NK-92 treated with Interleukin-12 subunit alpha and Interleukin-12 subunit beta, amount 100 ng/mL, for 24 hours (cell line): ENCODE results near the gene HDAC1.
A peak's percentile ranks its signal among the peaks of the same experiment; 100 is the strongest.
"Not testable (repeated sequence)": the region's sequence is repeated elsewhere in the genome, so short reads cannot be mapped to it uniquely, and the experiment has no call there.

ENCODE experiments used
- DNase-seq: peaks from one replicate; lab custom pipeline; 2025; lab: John Stamatoyannopoulos, UW

HDAC1 gene

DNA sequence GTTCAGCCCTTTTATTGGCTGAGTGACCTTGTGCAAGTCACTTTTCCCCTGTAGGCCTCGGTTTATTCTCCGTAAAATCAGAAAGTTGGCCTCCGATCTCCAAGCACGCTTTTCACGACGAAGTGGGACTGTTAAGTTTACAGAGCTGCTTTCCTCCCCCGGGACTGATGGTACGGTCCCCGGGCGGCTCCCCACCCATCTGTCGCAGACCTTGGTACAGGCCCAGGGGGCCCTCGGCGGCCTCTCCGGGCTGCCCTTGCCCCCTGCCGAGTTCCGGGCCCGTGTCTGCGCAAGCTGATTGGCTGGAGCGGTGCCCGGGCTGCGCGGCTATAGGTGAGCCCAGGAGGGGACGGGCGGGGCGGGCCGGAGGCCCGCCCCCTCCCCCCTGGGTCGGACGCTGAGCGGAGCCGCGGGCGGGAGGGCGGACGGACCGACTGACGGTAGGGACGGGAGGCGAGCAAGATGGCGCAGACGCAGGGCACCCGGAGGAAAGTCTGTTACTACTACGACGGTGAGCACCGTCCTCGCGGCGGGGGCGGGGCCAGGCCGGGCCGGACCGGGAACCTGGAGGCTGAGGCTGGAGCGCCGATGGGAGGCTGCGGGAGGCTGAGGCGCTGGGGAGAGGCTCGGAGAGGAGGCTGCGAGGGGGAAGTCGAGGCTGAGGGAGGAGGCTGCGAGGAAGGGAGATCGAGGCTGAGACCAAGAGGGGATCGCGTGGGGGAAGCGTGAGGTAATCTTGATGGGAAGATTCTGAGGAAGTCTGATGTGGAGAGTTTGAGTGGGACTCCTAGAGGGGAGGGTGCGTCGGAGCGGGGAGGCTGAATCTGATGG, at the start of gene HDAC1:
Gene HDAC1, plus strand, starts transcription at position 376 of the 831 bp plus-strand sequence. Its CDS starts 87 bp downstream, at position 463.
- peak; percentile 96 for DNase-seq

DNA sequence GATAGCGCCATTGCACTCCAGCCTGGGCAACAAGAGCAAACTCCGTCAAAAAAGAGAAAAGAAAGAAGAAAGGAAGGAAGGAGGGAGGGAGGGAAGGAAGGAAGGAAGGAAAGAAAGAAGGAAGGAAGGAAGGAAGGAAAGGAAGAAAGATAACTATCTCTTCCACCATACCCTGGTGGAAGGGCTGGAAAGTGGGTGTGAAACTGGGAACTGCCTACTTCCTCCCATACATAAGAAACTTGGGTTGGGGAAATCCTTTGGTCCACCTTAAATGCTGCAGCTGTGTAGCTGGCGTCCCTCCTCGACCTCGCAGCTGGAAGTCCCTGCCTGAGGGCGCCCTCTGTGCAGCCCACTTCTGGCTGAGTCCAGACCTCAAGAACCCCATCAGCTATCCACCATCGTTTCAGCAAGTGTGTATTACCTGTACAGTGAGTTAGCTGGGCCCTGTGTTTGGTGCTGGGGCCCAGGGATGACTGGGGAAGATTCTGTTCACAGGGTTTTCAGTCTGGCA, 49.5 kb upstream of the HDAC1 start:
- DNase-seq = no peak

DNA sequence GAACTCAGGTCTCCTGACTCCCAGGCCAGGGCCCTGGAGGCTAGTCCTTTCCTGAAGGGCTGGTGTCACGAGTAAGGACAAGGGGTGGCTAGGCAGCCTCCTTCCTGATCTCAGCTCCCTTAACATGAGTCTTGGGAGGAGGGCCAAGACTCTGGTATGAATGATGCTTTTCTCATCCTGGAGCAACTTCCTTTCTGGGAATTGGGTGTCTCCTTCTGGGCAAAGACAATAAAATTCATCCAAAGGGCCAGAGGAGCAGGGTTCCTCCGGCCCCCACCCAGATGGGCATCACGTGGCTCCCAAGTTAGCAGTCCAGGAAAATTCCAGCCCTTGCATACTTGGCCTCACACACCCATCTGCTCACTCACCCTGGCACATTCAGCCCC, 45.0 kb upstream of the HDAC1 start, which contains the start of gene FAM167B:
Gene FAM167B, plus strand, starts transcription at position 335 of the 386 bp plus-strand sequence. CDS start 200 bp downstream, outside the sequence.
- no peak for DNase-seq

DNA sequence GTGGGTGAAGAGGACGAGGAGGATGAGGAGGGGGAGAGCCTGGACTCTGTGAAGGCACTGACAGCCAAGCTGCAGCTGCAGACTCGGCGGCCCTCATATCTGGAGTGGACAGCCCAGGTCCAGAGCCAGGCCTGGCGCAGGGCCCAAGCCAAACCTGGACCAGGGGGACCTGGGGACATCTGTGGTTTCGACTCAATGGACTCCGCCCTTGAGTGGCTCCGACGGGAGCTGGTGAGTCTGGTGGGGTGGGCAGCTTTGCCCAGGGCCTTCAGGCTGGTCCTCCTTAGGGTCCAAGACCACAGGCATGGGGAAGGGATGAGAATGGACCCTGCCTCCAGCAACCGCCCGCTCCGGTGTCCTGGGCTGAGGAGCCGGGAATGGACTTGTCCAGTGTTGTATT, 44.4 kb upstream of the HDAC1 start:
- DNase-seq = no peak

DNA sequence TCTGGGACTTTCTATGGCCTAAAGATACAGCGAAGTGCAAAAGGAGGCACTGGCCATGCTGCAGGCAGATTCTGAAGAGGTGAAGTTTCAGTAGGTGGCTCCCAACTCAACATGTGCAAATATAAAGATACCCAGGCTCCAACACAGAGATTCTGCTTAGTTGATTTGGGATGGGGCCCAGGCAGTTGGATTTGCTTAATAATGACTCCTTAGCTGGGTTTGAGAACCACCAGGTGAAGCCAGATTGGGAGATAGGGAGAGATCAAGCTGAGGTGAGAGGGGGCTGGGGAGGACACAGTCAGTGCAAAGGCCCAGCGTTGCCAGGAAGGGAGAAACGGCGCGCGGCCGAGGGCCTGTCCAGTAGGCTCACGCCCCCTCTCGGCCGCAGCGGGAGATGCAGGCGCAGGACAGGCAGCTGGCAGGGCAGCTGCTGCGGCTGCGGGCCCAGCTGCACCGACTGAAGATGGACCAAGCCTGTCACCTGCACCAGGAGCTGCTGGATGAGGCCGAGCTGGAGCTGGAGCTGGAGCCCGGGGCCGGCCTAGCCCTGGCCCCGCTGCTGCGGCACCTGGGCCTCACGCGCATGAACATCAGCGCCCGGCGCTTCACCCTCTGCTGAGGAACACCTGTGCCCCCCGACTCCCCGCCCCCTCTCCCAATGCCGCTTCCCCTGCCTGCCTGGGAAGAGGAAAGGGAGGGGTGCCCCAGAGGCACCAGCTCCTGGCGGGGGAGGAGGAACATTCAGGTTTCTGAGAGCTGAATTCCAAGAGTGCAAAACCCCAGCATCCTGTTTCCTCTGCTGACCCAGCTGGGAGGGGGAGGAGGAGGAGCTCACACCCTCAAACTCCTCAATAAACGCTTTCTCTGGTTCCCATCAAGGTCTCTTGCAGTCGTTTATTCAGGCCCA, 43.6 kb upstream of the HDAC1 start:
- DNase-seq = no peak

DNA sequence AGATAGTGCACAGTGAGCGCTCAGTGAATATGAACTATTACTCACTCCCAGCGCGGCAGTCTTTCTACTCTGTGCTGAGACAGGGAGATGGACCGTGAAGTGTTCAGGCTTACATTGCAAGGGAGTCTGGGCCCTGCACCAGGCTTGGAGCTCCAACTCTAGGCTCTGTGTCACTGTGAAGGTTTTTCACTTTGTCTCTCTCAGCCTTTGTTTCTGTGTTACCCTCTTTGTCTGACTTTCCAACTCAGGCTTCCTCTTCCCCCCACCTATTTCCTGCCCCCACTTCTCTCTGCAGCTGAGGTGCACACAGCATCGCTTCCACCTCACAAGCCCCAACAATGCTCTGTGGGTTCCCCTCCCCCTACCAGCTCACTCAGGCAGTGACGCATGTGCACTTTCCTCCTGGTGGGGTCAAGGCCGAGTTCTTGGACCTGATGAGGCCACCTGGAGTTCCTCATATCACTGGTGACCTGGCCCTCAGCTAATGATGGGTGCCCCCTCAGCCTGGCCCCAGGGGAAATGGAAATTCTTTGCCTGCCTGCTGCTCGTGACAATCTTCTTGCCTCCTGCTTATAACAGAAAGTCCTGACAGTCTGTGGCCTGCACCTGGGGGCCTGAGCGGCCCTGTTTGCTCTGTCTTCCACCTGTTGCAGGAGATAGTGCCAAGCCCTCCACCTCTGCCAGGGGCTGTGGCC, 41.9 kb upstream of the HDAC1 start:
- peak; percentile 84 for DNase-seq

DNA sequence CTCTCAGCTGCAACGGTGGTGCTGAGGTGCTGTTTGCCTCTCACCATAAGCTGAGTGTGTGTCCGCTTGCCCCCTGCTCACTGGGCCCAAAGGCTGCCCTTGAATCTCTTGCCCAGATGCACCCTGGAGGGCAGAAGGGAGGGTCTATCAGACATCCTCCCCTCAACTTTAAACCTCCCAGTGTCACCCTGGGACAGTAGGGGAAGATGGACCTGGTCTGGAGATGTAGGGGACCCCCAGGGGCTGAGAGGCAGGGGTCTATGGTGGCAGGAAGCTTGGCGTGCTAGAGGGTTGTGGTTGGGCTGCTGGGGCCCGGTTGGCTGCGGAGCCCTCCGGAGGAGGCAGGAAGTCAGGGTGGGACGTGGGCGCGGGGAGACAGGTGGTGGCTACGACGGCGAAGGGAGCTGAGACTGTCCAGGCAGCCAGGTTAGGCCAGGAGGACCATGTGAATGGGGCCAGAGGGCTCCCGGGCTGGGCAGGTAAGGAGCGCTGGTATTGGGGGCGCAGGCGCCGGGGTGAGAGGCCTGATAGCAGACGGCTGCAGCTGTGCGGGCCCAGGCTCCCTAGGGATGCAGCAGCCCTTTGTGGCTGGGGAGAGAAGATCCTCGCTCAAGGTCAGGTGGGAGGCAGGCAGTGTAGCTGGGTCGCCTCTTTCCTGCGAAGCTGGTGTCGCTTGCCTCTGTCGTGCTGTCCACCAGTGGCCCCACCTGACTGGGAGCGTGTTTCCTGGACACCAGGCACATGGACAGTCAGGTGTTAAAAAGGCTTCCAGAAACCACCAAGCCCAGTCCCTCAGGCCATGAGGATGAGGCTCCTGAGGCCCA, 40.8 kb upstream of the HDAC1 start, which contains the start of gene LCK:
Gene LCK, plus strand, starts transcription at position 373 of the 824 bp plus-strand sequence. CDS start 23,065 bp downstream, outside the sequence.
- peak; percentile 34 for DNase-seq

DNA sequence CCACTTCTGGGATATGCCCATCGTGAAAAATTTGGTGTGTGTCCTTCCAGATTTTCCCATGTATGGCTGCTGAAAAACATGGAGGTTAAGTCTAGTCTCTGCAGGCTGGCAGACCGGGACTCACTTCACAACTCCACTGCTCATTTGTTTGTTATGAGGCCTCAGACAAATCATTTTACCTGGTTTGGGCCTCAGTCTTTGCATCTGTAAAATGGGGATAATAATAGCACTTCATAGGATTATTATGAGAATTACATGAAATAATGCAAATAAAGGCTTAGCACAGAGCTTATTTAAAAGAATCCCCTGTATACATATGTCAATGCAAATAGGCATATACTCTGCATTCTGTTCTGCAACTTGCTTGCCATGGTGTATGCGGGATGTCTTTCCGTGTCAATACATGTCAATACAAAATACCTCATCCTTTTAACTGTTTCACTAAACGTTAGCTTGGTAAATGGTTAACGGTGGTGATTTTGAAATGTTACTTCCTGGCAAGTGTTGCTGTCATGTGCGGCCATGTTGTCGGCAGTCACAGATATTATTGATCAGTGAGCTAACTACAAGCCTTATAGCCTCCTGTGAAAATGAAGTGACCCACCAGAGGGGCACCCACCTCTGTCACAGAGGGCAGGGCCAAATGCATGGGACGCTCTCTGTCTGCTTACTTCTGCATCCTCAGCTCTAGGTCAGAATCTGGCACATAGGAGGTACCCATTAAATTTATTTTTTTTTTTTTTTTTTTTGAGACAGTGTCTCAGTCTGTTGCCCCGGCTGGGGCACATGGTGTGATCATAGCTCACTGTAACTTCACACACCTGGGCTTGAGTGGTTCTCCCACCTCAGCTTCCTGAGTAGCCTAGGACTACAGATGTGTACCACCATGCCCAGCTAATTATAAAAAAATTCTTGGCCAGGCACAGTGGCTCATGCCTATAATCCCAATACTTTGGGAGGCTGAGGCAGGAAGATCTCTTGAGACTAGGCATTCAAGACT, 36.5 kb upstream of the HDAC1 start:
- no peak for DNase-seq

DNA sequence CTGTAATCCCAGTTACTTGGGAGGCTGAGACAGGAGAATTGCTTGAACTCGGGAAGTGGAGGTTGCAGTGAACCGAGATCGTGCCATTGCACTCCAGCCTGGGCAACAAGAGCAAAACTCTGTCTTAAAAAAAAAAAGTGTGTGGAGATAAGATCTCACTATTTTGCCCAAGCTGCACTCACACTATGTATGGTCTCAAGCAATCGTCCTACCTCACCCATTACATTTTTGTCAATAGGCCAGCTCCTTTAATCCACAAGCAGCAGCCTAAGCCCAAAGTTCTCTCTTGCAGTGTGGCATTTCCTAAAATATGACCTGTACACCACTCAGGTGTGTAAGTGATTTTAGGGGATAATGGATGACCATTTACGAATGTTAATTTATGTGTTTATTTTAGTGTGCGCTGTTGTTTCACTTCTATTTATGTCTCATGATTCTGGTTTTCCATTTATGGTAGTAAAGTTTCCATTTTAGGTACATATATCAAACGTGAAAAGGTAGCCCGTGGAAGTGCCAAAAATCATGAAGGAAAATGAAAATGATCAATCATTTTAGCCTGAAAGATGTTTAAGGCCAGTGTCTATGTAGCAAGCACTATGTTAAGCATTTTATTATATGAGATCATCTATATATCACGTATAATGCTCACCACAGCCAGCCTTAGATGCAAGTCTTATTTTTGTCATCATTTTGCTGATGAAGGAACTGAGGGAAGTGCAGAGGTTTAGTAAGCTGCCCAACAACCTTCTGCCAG, 35.2 kb upstream of the HDAC1 start:
- no peak for DNase-seq

DNA sequence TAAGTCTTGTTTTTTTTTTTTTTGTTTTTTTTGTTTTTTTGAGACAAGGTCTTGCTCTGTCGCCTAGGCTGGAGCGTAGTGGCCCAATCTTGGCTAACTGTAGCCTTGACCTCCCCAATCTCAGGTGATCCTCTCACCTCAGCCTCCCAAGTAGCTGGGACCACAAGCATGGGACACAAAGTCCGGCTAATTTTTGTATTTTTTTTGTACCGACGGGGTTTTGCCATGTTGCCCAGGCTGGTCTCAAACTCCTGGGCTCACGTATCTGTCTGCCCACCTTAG, 34.7 kb upstream of the HDAC1 start:
- DNase-seq = no peak

DNA sequence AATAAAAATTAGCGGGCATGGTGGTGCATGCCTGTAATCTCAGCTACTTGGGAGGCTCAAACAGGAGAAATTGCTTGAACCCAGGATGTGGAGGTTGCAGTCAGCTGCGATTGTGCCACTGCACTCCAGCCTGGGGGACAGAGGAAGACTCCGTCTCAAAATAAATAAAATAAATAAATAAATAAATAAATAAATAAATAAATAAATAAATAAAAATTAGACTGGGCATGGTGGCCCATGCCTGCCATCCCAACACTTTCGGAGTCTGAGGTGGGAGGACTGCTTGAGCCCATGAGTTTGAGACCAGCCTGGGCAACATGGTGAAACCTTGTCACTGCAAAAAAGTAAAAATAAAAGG, 28.7 kb upstream of the HDAC1 start:
- not testable (repeated sequence) for DNase-seq

DNA sequence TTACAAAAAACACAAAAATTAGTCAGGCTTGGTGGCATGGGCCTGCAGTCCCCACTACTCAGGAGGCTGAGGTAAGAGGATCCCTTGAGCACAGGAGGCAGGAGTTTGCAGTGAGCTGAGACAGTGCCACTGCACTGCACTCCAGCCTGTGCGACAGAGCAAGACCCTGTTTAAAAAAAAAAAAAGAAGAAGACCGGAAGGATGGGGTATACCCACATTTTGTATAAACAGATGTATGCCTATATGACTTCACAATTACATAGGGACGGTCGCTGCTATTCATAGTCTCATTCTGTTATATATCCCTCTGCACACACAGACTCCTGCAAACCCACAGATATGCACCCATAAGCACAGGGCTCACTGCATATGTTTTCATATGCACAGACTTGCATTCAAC, 28.1 kb upstream of the HDAC1 start:
- DNase-seq = no peak

DNA sequence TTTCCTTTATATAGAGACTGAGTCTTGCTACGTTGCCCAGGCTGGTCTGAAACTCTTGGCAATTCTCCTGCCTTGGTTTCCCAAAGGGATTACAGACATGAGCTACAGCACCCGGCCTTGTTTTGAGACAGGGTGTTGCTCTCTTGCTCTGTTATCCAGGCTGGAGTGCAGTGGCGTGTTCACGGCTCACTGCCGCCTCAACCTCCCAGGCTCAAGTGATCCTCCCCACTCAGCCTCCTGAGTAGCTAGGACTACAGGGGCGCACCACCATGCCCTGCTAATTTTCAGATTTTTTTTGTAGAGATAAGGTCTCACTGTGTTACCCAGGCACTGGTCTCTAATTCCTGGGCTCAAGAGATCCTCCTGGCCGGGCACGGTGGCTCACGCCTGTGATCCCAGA, 26.0 kb upstream of the HDAC1 start:
- no peak for DNase-seq

DNA sequence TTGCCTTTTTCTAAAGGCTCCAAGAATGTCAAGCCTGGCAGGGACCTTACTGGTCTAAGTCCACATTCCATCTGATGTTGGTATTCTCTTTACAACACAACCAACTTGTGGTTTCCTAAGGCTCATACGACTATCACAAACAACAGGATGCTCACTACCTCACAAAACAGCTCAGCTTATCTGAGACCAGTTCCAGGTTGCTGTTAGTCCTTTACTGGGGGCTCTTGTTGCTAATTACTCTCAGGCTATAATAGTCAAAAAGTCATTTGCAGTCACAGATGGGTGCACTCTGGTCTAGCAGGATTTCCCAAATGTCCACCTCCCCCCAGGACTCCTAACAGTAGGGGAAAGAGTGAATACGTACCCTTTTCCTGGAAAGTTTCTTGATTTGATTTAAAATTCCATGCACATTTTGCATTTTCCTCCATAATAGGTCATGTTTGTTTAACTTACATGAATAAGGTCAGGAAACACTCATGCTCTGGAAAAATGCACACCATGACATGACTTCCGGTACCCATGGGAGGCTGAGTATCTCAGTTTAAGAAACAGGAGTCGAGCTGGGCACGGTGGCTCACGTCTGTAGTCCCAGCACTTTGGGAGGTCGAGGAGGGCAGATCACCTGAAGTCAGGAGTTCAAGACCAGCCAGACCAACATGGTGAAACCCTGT, 24.8 kb upstream of the HDAC1 start:
- no peak for DNase-seq

DNA sequence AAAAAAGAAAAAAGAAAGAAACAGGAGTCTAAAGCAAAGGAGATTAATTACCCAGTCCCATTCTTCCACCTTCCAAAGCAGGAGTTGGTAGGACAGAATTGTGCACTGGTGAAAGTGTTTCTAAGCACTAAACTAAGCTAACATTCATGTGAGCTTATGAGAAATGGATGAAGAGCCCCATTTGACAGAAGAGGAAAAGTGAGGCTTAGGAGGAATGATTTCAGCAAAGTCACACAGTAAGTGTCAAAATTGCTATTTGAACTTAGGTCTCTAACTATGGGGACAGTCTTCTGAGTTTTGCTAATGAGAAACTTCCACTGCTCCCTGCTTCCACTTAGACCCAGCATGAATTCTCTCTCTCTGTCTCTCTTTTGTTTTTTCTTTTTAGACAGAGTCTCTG, 22.1 kb upstream of the HDAC1 start:
- no peak for DNase-seq

DNA sequence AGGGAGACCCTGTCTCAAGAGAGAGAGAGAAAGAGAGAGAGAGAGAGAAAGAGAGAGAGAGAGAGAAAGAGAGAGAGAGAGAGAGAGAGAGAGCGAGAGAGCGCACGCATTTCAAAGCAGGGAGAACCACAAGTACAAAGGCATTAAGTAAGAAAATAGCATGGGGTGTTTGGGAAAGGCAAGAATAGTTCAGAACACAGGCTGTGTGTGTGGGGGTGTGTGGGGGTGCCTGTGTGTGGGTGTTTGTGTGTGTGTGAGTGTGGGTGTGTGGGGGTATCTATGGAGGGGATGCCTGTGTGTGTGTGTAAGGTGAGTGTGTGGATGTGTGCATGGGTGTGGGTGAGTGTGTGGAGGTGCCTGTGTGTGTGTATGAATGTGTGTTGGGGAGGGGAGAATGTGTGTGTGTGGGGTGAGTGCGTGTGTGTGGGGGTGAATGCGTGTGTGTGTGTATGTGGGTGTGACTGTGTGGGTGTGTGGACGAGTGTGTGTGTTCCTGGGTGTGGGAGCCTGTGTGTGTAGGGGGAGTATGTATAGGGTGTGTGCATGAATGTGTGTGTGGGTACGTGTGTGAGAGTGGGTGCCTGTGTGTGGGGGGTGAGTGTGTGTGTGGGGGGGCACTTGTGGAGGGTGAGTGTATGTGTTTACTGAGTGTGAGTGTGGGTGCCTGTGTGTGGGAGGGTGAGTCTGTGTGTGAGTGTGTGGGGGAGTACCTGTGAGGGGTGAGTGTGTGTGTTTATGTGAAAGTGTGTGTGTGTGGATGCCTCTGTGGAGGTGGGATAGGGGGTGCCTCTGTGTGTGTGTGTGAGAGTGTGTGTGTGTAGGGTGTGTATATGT, 19.1 kb upstream of the HDAC1 start:
- no peak for DNase-seq

DNA sequence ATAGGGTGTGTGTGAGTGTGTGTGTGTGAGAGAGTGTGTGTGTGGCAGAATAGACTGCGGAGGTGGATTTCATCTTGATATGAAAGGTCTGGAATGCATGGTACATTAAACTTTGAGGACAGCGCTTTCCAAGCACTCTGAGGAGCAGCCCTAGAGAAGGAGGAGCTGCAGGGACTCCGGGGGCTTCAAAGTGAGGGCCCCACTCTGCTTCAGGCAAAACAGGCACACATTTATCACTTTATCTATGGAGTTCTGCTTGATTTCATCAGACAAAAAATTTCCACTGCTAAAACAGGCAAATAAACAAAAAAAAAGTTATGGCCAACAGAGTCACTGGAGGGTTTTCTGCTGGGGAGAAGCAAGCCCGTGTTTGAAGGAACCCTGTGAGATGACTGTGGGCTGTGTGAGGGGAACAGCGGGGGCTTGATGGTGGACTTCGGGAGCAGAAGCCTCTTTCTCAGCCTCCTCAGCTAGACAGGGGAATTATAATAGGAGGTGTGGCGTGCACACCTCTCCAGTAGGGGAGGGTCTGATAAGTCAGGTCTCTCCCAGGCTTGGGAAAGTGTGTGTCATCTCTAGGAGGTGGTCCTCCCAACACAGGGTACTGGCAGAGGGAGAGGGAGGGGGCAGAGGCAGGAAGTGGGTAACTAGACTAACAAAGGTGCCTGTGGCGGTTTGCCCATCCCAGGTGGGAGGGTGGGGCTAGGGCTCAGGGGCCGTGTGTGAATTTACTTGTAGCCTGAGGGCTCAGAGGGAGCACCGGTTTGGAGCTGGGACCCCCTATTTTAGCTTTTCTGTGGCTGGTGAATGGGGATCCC, 18.3 kb upstream of the HDAC1 start:
- peak; percentile 49 for DNase-seq
